Stimulated activated CD4-positive, alpha-beta T cell treated with anti-CD3 and anti-CD28 coated beads, TNF-alpha, amount 100 ng/mL, for 4 hours (primary cell): ENCODE results near the gene EVC.
"Not testable (repeated sequence)": the region's sequence is repeated elsewhere in the genome, so short reads cannot be mapped to it uniquely, and the experiment has no call there.

ENCODE experiments used
- DNase-seq, 3 experiments: peaks; one replicate each; pipeline ENCODE4 v3.0.0-alpha.2; 2020; ENCODE audit warnings: low read depth in 3 of 3

Gene EVC

GRCh38 chr4:5785806-5786680 is 75.0 kb downstream of the EVC start:
- no peak for DNase-seq

GRCh38 chr4:5787311-5787710 is 76.3 kb downstream of the EVC start:
- no peak for DNase-seq

GRCh38 chr4:5788144-5788543 is 77.1 kb downstream of the EVC start:
- DNase-seq, result no peak

GRCh38 chr4:5789141-5789540 is 78.1 kb downstream of the EVC start:
- DNase-seq, result no peak

- no peak for DNase-seq
Observed at GRCh38 chr4:5790546-5790857, 79.5 kb downstream of the EVC start.

GRCh38 chr4:5791654-5792053 is 80.7 kb downstream of the EVC start:
- DNase-seq, result no peak

- no peak for DNase-seq
Observed at GRCh38 chr4:5793514-5793913, 82.5 kb downstream of the EVC start.

- no peak for DNase-seq
Observed at GRCh38 chr4:5795580-5795979, 84.6 kb downstream of the EVC start.

- no peak for DNase-seq
Observed at GRCh38 chr4:5796976-5797375, 86.0 kb downstream of the EVC start.

- DNase-seq, result no peak
Observed at GRCh38 chr4:5797866-5798265, 86.9 kb downstream of the EVC start.

GRCh38 chr4:5798462-5798861 is 87.5 kb downstream of the EVC start:
- DNase-seq, result no peak

- DNase-seq, result no peak
Observed at GRCh38 chr4:5798946-5799345, 87.9 kb downstream of the EVC start.

- DNase-seq, result no peak
Observed at GRCh38 chr4:5799406-5799805, 88.4 kb downstream of the EVC start.

GRCh38 chr4:5800496-5800895 is 89.5 kb downstream of the EVC start:
- no peak for DNase-seq

GRCh38 chr4:5801696-5802095 is 90.7 kb downstream of the EVC start:
- DNase-seq, result no peak

GRCh38 chr4:5802565-5802964 is 91.6 kb downstream of the EVC start:
- no peak for DNase-seq

GRCh38 chr4:5804656-5805055 is 93.7 kb downstream of the EVC start:
- DNase-seq, result no peak

- DNase-seq, result no peak
Observed at GRCh38 chr4:5805270-5805669, 94.3 kb downstream of the EVC start.

- no peak for DNase-seq
Observed at GRCh38 chr4:5808081-5808741, 97.2 kb downstream of the EVC start.

GRCh38 chr4:5809216-5809776 is 98.3 kb downstream of the EVC start:
- DNase-seq, result no peak

- no peak for DNase-seq
Observed at GRCh38 chr4:5810151-5810550, 99.2 kb downstream of the EVC start.

- no peak for DNase-seq
Observed at GRCh38 chr4:5810770-5811430, 99.9 kb downstream of the EVC start.

GRCh38 chr4:5812057-5812456 is 101.1 kb downstream of the EVC start:
- not testable (repeated sequence) for DNase-seq
